GM18526 (cell line): Measurements from ENCODE around the gene CDHR3.

ENCODE experiments used
- POLR2A ChIP-seq: IDR thresholded peaks from 3 replicates; pipeline ENCODE4 v1.6.1; 2011; ENCODE audit not compliant: insufficient read length; ENCODE audit errors: extremely low read depth

The CDHR3 gene

DNA sequence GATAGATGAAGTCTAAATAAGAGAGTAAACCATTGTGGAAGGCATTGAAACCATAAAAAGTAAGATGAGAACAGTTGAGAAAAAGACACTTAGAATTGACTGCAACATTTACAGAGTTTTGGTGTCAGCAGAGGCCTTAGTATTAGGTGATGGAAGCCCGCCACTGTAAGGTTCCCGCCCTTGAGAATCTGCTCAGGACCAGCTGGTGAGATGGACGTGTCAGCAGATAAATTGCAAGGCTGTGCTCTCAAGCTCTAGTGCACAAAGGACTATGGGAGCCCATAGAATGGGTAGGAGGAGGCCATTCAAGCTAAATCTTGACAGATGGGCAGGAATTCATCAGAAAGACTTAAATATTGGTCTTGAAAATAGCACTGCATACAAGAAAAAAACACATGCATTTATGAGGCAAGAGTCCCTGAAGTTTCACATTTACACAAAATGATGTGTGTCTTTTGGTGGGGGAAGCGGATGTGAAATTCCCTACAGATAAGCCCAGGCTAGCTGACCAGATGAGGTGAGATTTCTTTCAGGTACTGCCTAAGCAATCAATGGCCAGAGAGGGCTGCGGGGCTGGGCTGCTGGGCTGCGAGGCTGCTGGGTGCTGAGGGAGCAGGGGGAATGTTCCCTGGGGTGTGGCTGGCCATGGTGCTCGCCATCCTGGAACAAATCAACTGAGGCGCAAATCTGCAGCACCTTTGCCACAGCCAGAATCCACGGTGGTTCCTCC, 106.6 kb downstream of the CDHR3 start:
- no peak for TF ChIP-seq POLR2A

DNA sequence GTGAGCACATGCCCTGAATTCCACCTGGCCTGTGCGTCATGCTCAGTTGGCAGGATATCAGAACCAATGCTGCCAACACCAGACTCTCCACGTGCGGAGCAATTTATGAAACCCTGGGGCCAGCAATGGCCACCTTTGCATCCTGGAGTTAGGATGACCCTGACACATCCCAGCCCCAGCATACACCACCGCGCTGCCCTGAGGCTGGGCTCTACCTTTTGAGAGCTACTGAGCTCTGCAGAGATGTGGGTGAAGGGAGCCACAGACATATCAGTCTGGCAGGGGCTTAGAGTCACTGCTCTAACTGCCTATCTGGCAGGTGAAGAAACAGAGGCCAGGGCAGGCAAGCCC, 107.1 kb downstream of the CDHR3 start:
- no peak for TF ChIP-seq POLR2A

DNA sequence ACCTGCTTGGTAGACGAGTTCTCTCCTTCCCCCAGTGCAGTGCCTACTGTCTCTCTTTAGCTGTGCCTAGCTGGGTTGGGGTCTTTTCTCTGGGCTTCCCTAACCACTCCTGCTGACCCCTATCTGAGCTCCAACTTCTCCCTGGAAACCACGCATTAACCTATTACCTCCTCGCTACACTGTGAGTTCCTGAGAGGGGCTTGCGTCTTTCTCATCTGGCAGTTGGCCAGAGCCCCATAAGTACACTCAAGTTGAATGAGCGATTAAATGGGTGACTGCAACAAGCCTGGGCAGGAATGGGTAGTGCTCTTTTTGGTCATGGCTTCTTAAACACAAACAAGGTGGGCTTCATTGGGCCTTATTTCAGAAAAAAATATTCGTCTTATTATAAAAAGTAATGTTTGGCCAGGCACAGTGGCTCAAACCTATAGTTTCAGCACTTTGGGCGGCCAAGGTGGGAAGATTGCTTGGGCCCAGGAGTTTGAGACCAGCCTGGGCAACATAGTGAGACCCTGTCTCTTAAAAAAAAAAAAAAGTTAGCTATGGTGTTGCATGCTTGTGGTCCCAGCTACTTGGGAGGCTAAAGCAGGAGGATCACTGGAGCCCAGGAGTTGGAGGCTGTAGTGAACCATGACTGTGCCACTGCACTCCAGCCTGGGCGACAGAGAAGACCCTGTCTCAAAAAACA, 107.6 kb downstream of the CDHR3 start:
- TF ChIP-seq POLR2A = no peak

DNA sequence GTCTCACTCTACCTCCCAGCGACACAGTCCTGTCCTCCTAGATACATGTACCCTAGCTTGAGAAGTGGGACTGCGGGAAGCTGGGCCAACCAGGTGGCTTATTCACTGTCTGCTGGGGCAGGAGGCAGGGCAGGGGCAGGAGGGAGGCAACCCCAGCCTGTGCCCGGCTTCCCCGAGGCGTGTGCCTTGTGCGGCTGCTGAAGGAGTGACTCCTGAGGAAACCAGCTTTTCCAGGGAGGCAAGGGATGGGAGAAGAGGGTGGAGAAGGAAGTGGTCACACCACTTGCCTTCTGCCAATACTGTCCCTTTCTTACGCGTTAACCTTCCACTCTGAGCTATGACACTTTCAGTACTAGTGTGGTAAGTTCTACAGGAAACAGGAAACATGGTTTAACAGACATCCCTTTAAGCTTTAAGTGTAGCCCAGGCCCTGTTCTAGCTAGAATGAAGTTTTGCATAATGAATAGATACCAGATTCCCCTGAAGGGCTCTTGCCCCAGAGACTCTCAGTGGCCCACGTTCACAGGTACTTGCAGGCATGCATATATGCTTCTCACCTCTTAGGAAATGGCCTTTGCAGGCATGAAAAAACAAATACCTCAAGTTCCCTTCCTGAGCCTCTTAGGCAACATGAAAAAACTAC, 108.4 kb downstream of the CDHR3 start:
- peak; percentile 43 for TF ChIP-seq POLR2A

DNA sequence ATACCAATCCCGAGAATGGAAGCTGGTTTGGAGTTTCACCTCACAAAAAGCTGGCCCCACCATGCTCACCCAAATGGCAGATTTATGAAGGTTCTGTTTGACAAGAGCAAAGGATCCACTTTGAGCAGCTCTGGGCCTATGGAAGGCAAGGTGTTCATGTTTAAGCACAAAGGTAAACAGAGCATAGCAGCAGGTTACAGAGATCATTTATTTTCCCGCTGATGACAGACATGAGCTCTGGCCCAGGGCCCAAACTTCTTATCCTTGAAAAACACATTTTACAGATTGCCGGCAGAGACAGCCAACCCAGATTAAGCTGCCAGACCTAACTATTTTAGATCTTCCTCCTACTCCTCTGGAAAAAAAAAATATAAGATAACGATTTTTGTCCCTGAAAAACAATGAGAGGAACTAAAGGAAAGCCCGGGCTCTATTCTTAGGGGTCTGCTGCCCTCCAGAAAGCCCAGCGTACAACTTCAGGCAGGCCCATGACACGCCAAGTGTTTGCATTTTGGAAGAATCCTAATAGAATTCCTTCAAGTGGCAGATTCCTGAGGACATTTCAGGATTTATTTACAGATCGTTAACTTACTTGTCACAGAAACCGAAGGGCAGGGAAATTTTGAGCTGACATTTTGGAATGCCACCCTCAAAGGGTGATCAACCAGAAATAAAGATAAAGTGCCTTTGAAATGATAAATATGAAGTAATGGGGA, 109.1 kb downstream of the CDHR3 start:
- no peak for TF ChIP-seq POLR2A

DNA sequence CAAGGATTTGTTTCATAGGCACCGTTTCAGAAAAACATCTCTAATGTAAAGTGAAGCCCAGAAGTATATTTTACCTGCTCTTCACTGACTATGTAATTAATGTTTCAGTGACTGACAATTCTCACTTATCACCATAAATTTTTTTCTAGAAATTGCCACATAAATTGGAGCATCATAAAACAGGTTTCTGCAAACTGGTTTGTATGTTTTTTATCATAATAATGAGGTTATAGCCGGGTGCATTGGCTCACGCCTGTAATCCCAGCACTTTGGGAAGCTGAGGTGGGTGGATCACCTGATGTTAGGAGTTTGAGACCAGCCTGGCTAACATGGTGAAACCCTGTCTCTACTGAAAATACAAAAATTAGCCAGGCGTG, 109.6 kb downstream of the CDHR3 start:
- no peak for TF ChIP-seq POLR2A

DNA sequence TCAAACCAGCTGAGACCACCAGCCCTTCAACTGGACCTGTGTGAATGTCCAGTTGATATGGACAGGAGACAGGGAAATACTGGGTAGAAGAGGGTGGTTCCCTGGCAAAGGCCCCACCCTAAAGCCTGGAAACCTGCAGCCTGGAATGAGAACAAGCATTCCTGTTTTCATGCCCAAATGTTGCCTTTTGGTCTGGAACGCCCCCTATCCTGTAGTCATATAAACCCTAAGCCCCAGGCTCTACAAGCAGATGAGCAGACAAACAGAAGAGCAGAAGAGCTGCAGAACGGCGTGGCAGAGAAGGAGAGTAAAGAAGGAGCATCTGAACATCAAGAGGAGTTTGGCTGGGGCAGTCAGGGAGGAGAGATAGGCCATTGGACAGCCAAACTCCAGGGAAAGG, 110.6 kb downstream of the CDHR3 start:
- TF ChIP-seq POLR2A = no peak

DNA sequence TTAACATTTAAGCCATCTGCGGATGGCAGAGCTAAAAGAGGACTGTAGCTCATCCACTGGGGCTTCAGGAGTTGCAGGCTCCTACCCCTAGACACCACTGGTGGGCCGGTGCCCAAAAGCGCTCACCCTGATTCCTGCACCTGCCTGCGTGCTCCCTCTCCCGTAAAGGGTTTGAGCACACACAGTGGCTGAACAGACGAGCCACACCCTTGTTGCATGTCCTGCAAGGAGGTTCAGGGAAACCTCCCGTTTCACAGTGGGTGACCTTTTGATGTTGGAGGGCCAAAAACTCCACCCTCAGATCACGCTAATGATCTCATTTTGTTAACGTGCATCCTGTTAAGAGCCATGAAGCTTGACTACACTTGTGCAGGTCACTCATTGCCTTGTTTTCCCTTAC, 111.2 kb downstream of the CDHR3 start:
- TF ChIP-seq POLR2A = no peak

DNA sequence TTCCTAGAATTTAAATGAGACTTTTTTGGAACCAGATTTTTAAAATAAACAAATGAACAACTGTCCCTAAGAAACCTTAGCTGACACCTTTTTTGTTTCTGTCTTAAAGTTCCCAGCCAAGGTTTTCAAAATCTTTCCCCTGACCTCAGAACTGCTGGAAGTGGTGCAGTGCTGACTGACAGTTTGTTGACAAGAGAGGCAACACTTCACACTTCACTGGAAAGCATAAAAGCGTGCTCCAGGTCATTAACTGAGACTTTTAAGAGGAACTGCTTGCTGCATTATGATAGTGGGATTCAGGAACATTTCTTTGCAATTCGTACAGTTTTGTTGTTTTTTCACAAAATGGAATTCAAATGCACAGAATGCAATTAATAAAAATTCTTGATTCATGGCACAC, 112.9 kb downstream of the CDHR3 start:
- TF ChIP-seq POLR2A = no peak

DNA sequence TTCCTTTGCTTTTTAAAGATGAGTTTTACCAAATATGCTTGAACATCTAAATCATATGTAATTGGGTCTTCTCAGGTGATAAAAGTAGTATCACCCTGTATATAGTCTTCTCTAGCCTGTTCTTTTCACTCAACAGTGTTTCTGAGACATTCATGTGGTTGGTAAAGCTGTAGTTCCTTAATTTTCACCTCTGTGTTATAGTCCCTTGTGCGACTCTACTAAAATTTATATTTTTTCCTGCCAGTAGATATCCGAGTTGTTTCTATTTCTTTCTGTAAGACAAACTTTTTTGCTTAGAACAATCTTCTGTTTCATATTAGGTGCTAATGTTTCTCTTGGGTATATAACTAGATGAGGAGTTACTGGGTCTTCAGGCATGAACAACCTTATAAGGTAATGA, 113.5 kb downstream of the CDHR3 start:
- TF ChIP-seq POLR2A = no peak

DNA sequence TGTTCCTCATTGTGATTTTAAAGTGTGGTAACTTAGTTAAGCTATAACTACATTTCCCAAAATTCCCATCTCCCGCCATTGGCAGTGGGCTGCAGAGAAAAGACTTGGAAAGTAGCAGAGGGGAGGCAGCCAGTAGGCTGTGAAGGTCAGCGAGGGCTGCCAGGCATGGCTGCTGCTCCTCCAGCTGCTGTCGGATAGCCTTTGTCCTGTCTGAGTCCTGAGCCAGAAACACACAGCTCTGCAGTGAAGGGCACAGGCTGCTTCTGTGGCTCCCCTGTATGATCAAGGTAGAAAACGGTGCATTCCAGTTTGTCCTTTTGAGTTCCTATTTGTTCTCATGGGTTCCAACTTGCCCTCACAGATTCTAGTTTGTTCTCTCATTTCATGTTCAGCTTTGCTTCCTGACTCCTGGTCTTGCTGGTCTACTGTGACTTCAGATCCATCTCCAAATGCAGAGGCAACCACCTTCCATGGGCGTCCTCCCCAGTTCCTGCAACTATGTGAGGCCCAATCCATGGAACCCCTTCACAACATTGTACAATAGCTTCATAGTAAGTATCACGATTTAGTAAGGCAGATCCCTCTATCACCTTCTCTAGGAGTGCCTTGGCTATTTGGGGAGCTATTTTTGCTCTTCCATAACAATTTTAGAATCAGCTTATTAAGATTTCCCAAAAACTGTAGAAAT, 117.4 kb downstream of the CDHR3 start:
- no peak for TF ChIP-seq POLR2A

DNA sequence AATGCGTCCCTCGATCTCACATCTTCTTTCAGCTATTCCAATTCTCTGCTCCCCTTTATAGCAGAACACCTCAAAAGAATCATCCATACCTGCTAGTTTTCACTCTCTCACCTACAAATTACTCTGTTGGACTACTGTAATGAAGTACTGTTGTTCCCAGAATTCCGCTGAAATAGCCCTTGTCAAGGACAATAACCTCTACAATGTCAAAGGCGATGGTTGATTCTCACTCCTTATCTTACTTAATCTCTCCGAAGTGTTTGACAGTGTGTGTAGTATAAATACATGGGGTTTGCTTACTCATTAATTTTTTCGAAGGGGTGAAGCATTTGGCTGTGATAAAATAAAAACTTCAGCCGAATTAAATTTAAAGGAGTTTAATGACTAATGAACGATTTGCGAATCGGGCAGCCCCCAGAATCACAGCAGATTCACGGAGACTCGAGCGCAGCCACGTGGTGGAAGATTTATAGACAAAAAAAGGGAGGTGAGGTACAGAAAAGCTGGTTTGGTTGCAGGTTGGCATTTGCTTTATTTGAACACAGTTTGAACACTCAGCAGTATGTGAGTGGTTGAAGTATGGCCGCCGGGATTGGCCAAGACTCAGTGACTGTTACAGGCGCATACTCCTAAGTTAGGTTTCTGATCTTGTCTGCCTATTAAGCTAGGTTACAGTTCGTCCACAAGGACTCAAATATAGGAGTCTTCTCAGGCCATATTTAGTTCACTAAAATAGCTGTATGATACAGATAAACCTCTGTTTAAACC, 119.2 kb downstream of the CDHR3 start:
- no peak for TF ChIP-seq POLR2A
